Measurements from ENCODE around the gene FOXN3. TPM values are rescaled to one million over a fixed set of nuclear protein-coding genes. Genes with fewer than 3 reads are reported as not detected.

The FOXN3 gene
- total and polyA plus RNA-seq, 10 of the 15 experiments (the other 5 are each of a cell fraction or from before 2014, with no cell fraction given): 4.5 to 68.9 (median 29.7) TPM

DNA sequence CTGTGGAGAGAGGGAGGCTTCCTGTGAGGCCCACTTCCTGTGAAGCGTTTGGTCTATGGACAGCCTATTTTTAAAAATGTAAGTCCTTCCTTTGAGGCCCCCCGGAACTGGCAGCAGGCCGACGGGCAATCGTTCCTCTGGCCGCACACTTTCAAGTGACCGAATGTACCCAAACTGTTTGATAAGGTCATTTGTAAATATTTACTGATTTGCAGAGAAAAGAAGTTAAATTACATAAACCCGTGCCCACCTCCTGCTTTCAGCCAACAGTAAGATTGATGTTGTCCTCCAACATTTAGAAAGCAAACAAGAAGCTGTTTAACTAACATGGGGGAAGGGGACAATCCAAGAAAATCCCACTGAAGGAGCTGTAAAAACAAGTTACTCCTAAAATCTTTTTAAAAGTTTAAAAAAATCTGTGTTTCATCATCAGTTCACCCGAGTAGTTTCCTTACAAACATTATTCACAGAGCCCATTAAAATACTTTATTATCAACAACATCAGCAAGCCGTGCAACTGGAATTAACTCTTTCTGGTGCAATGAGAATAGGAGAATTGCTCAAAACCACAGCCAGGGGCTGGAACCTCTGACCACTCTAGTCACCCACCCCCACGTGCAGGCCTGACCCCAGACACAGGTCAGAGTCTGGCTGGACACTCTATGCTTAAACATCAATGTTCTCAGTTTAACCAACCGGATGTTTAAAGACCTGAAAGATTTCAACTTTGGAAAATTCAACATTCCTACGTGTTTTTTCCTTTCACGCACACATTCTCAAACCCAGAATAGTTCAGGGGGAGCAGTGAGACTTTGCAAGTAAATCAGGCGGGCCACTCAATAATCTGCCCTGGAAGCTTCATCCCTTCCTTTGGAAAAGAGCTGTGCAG, 65.3 kb downstream of the FOXN3 start (continued):
- no peak for TF ChIP-seq ZBTB33 (IDR thresholded peaks at IDR 0.05)
- peak; percentile 89; the same call in 1 of the 2 replicates for TF ChIP-seq ASH2L (IDR thresholded peaks at IDR 0.05; ENCODE audit: borderline replicate concordance, low read depth)
- TF ChIP-seq NR2F1 (conservative IDR thresholded peaks at IDR 0.05): 0 out of 2 replicates have a peak, but pooled peaks have one; percentile 30
- TF ChIP-seq GABPA (IDR thresholded peaks at IDR 0.05; ENCODE audit: low read depth): peak; percentile 81
- TF ChIP-seq NFYA (IDR thresholded peaks at IDR 0.05; ENCODE audit: borderline replicate concordance, low read depth, low read length): no peak
- TF ChIP-seq SUPT20H (IDR thresholded peaks at IDR 0.05; ENCODE audit: borderline replicate concordance, control insufficient read depth, low read depth, low read length): no peak
- TF ChIP-seq TCF3 (IDR thresholded peaks at IDR 0.05; ENCODE audit: borderline replicate concordance, insufficient read depth, low read depth, low read length): no peak
- TF ChIP-seq KAT2A (conservative IDR thresholded peaks at IDR 0.05; ENCODE audit: control insufficient read depth, low read depth, low read length): no peak
- TF ChIP-seq, protein P1, sequence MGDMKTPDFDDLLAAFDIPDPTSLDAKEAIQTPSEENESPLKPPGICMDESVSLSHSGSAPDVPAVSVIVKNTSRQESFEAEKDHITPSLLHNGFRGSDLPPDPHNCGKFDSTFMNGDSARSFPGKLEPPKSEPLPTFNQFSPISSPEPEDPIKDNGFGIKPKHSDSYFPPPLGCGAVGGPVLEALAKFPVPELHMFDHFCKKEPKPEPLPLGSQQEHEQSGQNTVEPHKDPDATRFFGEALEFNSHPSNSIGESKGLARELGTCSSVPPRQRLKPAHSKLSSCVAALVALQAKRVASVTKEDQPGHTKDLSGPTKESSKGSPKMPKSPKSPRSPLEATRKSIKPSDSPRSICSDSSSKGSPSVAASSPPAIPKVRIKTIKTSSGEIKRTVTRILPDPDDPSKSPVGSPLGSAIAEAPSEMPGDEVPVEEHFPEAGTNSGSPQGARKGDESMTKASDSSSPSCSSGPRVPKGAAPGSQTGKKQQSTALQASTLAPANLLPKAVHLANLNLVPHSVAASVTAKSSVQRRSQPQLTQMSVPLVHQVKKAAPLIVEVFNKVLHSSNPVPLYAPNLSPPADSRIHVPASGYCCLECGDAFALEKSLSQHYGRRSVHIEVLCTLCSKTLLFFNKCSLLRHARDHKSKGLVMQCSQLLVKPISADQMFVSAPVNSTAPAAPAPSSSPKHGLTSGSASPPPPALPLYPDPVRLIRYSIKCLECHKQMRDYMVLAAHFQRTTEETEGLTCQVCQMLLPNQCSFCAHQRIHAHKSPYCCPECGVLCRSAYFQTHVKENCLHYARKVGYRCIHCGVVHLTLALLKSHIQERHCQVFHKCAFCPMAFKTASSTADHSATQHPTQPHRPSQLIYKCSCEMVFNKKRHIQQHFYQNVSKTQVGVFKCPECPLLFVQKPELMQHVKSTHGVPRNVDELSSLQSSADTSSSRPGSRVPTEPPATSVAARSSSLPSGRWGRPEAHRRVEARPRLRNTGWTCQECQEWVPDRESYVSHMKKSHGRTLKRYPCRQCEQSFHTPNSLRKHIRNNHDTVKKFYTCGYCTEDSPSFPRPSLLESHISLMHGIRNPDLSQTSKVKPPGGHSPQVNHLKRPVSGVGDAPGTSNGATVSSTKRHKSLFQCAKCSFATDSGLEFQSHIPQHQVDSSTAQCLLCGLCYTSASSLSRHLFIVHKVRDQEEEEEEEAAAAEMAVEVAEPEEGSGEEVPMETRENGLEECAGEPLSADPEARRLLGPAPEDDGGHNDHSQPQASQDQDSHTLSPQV (IDR thresholded peaks at IDR 0.05): no peak
- no peak for TF ChIP-seq FOXK2 (IDR thresholded peaks at IDR 0.05)
